ENCODE data around the gene TNFAIP2. TPM values are rescaled to one million over a fixed set of nuclear protein-coding genes. Genes with fewer than 3 reads are reported as not detected.

TNFAIP2 gene
- total RNA-seq, 4 donors from 2014 or later, result 25.1 to 76.3 (median 52.7) TPM

DNA sequence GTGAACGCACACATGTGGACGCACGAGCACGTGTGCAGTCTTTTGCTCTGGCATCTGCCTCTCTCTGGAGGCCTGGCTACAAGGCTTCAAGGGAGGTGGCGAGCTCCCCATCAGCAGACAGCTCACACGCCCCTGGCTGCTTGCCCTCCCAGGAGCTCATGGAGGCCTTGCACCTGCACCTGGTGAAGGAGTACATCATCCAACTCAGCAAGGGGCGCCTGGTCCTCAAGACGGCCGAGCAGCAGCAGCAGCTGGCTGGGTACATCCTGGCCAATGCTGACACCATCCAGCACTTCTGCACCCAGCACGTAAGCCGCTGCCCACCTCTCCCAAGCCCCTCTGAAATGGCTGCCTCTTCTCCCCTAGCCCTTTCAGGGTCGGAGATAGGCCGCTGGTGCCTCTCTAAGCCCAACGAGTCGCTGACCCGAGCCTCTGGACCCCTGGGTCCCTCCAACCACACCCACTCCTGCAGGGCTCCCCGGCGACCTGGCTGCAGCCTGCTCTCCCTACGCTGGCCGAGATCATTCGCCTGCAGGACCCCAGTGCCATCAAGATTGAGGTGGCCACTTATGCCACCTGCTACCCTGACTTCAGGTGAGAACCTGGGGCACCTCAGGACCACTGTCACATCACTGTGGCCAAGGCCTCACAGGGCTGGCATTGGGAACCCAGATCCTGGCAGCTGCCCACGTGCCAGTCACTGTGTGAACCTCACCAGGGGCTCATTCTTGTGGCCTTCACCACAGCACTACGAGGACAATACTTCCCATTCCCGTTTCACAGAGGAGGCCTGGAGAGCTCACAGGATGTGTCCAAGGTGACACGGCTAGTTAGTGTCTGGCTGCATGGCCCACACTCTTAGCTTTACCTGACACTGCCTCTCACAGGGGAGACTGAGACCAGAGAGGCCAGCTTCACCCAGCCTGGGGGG lies 10.2 kb downstream of the TNFAIP2 start:
- no peaks in the 10 kb centered on the region for H3K36me3 ChIP-seq
- intact Hi-C loops (cut with DNase I; ENCODE audit: low total_unique reads), result no loop called here
- peaks cover 10% of the 10 kb centered on the region for H3K27me3 ChIP-seq
- 89% methylated on average over 25 of the region's 25 CpGs; no CpG with 5 or more reads in 1 of the 2 donors for WGBS, 2 donors (ENCODE audit: low coverage in 1 of 2)
- TF ChIP-seq EP300 (IDR thresholded peaks at IDR 0.05; ENCODE audit: low read depth) (no peak), POLR2A (IDR thresholded peaks at IDR 0.05) (no peak), POLR2AphosphoS5 (IDR thresholded peaks at IDR 0.05) (no peak)
- TF ChIP-seq, protein P1, sequence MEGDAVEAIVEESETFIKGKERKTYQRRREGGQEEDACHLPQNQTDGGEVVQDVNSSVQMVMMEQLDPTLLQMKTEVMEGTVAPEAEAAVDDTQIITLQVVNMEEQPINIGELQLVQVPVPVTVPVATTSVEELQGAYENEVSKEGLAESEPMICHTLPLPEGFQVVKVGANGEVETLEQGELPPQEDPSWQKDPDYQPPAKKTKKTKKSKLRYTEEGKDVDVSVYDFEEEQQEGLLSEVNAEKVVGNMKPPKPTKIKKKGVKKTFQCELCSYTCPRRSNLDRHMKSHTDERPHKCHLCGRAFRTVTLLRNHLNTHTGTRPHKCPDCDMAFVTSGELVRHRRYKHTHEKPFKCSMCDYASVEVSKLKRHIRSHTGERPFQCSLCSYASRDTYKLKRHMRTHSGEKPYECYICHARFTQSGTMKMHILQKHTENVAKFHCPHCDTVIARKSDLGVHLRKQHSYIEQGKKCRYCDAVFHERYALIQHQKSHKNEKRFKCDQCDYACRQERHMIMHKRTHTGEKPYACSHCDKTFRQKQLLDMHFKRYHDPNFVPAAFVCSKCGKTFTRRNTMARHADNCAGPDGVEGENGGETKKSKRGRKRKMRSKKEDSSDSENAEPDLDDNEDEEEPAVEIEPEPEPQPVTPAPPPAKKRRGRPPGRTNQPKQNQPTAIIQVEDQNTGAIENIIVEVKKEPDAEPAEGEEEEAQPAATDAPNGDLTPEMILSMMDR (IDR thresholded peaks at IDR 0.05), result no peak
- no peak overlapping the region for H3K27ac ChIP-seq
- in situ Hi-C loops (cut with MboI; ENCODE audit: low pct_ligation_motif_present in 1 of 4, low pct_unique_long_range_greater_than_20kb in 1 of 4, low sequenced_read_pairs in 3 of 4), result no loop called here
- no peak for DNase-seq
- H3K4me1 ChIP-seq, result peaks cover 0 to 36% (median 0%) of the 10 kb centered on the region in 4 donors
- H3K9me3 ChIP-seq, result no peaks in the 10 kb centered on the region
- H3K4me3 ChIP-seq, result no peak overlapping the region

DNA sequence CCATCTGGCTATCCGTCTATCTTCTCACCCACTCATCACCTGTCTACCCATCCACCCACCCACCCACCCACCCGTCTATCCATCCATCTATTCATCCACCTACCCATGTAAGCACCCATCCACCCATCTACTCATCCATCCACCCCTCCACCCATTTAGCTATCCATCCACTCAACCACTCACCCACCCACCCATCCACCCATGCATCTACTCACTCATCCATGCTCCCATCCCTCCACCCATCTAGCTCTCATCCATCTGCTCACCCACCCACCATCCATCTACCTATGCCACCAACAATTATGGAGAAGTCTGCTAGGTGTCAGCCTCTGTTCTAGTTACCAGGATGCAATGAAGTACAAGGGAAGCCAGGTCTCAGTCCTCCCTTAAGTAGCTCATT lies 11.1 kb downstream of the TNFAIP2 start:
- 42 to 96% methylated on average over 2 of the region's 2 CpGs for WGBS, 2 donors (ENCODE audit: low coverage in 1 of 2)
- Histone ChIP-seq H3K4me3 (no peak overlapping the region), H3K4me1 (peaks cover 0 to 38% (median 6%) of the 10 kb centered on the region in 4 donors), H3K9me3 (no peaks in the 10 kb centered on the region), H3K36me3 (no peaks in the 10 kb centered on the region), H3K27me3 (peaks cover 13% of the 10 kb centered on the region), H3K27ac (no peak overlapping the region)
- no peak for TF ChIP-seq EP300 (IDR thresholded peaks at IDR 0.05; ENCODE audit: low read depth)
- in situ Hi-C loops (cut with MboI; ENCODE audit: low pct_ligation_motif_present in 1 of 4, low pct_unique_long_range_greater_than_20kb in 1 of 4, low sequenced_read_pairs in 3 of 4), result no loop called here
- DNase-seq, result no peak
- intact Hi-C loops (cut with DNase I; ENCODE audit: low total_unique reads), result no loop called here

DNA sequence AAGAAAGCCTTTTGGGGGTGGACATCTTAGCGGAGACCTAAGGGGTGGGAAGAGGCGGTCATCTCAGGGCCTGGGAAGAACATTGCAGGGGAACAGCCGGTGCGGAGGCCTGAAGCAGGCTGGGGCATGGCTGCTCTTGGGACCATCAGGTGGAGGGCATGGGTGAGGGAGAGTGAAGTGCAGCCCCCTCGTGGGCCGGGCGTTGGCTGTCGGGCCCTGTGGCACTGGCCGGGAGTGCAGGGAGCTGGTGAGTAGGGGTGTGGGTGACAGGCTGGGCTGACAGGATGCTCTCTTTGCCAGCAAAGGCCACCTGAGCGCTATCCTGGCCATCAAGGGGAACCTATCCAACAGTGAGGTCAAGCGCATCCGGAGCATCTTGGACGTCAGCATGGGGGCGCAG lies 11.7 kb downstream of the TNFAIP2 start:
- DNase-seq, result no peak
- 95 to 100% methylated on average over 1 to 14 of the region's 14 CpGs for WGBS, 2 donors (ENCODE audit: low coverage in 1 of 2)
- no peak for TF ChIP-seq EP300 (IDR thresholded peaks at IDR 0.05; ENCODE audit: low read depth)
- no peak for TF ChIP-seq POLR2A (IDR thresholded peaks at IDR 0.05)
- no peak for TF ChIP-seq POLR2AphosphoS5 (IDR thresholded peaks at IDR 0.05)
- TF ChIP-seq, protein P1 (IDR thresholded peaks at IDR 0.05), result no peak

DNA sequence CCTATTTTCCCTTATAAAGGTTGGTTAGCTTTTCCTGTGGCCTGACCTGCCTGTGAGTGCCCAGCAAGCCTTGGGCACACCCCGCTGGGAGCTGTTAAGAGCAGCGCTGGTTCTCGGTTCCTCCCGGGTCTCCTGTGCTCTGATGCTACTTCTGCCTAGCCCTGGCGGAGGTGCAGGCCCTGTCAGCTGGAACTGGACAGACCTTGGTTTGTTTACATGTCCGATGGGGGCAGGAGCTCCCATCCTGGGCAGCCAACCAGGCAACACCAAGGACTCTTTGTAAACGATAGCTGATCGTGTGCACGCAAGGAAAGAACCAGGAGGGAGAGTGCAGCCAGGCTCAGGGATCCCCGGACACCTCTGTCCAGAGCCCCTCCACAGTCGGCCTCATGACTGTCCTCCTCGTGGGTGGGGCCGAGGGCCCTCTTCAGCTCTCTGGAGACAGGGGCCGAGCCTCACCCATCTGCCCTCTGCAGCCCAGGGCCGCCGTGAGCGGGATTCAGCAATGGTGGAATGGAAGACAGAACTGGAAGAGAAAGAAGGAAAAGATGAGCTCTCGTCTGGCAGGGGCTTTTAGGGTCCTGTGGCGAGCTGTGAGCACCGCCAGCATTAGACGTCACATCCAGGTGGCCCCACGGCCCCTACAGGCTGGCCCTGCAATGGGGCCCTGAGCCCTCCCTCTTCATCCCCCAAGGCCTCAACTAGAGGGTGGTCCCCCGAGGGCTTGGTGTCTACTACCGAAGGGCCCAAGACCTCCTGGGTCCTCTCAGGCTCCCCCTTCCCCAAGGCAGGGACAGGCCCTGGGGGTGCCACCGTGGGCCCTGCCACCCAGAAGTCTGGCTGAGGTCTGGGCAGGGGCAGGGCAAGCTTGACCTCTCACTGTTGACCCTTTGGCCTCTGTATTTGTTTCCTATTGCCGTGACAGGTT lies 12.3 kb downstream of the TNFAIP2 start:
- intact Hi-C loops (cut with DNase I; ENCODE audit: low total_unique reads), result no loop called here
- WGBS, 2 donors (ENCODE audit: low coverage in 1 of 2), result 86% methylated on average over 26 of the region's 26 CpGs; no CpG with 5 or more reads in 1 of the 2 donors
- Histone ChIP-seq H3K4me3 (no peak overlapping the region), H3K36me3 (no peaks in the 10 kb centered on the region), H3K27ac (no peak overlapping the region), H3K4me1 (peaks cover 0 to 37% (median 6%) of the 10 kb centered on the region in 4 donors), H3K27me3 (peaks cover 20% of the 10 kb centered on the region), H3K9me3 (no peaks in the 10 kb centered on the region)
- DNase-seq, result no peak
- TF ChIP-seq, protein P1 (IDR thresholded peaks at IDR 0.05), result no peak
- TF ChIP-seq POLR2A (IDR thresholded peaks at IDR 0.05) (no peak), EP300 (IDR thresholded peaks at IDR 0.05; ENCODE audit: low read depth) (no peak), POLR2AphosphoS5 (IDR thresholded peaks at IDR 0.05) (no peak)
- in situ Hi-C loops (cut with MboI; ENCODE audit: low pct_ligation_motif_present in 1 of 4, low pct_unique_long_range_greater_than_20kb in 1 of 4, low sequenced_read_pairs in 3 of 4), result no loop called here

More for the DNA sequence above, 11.7 kb downstream of the TNFAIP2 start:
- Histone ChIP-seq H3K27me3 (peaks cover 18% of the 10 kb centered on the region), H3K27ac (no peak overlapping the region), H3K4me1 (peaks cover 0 to 38% (median 6%) of the 10 kb centered on the region in 4 donors), H3K36me3 (no peaks in the 10 kb centered on the region), H3K9me3 (no peaks in the 10 kb centered on the region), H3K4me3 (no peak overlapping the region)
- in situ Hi-C loops (cut with MboI; ENCODE audit: low pct_ligation_motif_present in 1 of 4, low pct_unique_long_range_greater_than_20kb in 1 of 4, low sequenced_read_pairs in 3 of 4) (no loop called here), intact Hi-C loops (cut with DNase I; ENCODE audit: low total_unique reads) (no loop called here)

Data from transverse colon (tissue), 4 donors.